ENCODE results near the gene CHIT1. TPM values are rescaled to one million over a fixed set of nuclear protein-coding genes. Genes with fewer than 3 reads are reported as not detected.

CHIT1 gene
- total RNA-seq, result under 1 TPM; 0.41 to 0.94 TPM

DNA sequence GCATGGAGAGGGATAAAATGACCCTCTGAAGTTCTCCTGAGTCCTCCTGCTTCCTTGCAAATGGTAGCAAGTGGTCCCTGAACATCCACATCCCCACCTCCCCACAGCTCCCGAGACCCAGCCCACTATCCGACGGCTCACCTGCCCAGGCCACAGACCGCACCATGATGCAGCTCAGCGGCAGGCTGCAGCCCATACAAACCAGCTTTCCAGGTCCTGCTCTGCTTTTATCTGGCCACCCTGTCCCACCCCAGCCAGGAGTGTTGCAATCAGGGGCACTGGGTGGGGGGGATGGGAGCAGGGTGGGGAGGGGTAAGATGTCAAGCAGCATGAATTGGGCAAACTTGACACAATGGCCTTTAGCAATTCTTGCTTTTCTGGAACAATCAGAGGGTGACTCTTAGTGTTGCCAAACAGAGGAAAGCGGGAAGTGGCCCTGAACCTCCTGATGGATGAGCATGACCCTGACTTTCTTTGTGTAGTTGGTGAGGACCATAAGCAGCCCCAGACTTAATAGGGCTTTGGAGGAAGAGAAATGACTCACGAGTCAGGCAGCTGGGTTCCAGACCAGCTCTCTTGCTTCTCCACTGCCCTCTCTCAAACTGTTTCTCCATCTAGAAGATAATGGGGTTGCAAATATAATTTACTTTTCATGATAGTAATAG is at the start of gene CHIT1:
Gene CHIT1 (minus strand): TSS at position 203 of the 665 bp plus-strand sequence. CDS start 37 bp downstream, at position 166.
- no peak within 1 kb of the TSS for H3K4me3 Mint-ChIP-seq
- peaks cover 33% of the 10 kb centered on the region for H3K27me3 Mint-ChIP-seq
- H3K27ac Mint-ChIP-seq, result no peak within 1 kb of the TSS
- DNase-seq, result no peak
- CTCF ChIA-PET, result interaction anchor here (1.6 kb wide), 1 partner anchor 13 kb away, joined by 4 read pairs; no protein-coding TSS in a partner anchor
- H3K9me3 Mint-ChIP-seq (ENCODE audit: low read depth), result no peaks in the 10 kb centered on the region
- H3K4me1 Mint-ChIP-seq, result no peaks in the 10 kb centered on the region
- peaks cover under 1% of the 10 kb centered on the region for H3K36me3 Mint-ChIP-seq
- no peak for ATAC-seq

DNA sequence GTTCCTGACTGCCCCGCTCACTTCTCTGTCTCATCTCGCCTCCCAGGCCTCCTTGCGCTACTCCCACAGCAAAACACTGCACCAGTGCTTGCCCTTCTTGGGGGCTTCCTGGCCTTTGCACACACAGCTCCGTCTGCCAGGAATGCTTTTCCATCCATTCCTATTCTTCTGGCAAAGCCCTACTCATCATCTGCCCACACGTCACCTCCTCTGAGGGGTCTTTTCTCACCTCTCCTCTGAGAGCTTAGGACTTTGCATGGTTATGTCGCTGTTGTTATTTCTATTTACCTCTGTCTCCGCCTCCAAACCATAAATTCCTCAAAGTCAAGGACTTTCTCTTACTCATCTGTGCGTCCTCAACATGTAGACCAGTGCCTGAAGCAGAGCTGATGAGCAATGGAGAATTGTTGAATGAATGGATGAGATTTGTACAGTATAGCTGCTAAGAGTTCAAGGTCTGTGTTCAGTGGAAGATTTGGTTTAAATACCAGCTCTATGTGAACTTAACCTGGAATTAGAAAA is 49.5 kb upstream of the CHIT1 start:
- Mint-ChIP-seq H3K27ac (peak overlapping the region; percentile 58), H3K4me3 (no peak overlapping the region), H3K9me3 (ENCODE audit: low read depth) (no peaks in the 10 kb centered on the region), H3K27me3 (no peaks in the 10 kb centered on the region), H3K36me3 (no peaks in the 10 kb centered on the region), H3K4me1 (peaks cover 53% of the 10 kb centered on the region)
- CTCF ChIA-PET, result interaction anchor here (0.6 to 21.9 kb wide), 6 partner anchors 9 to 61 kb away, joined by 3 to 806 read pairs (median 76); partner anchors contain the start of gene BTG2
- ATAC-seq (no peak), DNase-seq (no peak)

- H3K27ac Mint-ChIP-seq, result peak overlapping the region; percentile 82
- DNase-seq (no peak), ATAC-seq (peak; percentile 41)
- H3K4me3 Mint-ChIP-seq, result no peak overlapping the region
- no peaks in the 10 kb centered on the region for H3K9me3 Mint-ChIP-seq (ENCODE audit: low read depth)
- H3K27me3 Mint-ChIP-seq, result no peaks in the 10 kb centered on the region
- CTCF ChIA-PET, result interaction anchor here (1.4 to 21.9 kb wide), 6 partner anchors 10 to 62 kb away, joined by 4 to 806 read pairs (median 76); partner anchors contain the start of gene BTG2
- H3K36me3 Mint-ChIP-seq, result no peaks in the 10 kb centered on the region
- H3K4me1 Mint-ChIP-seq, result peaks cover 59% of the 10 kb centered on the region
Observed at GRCh38 chr1:203278082-203278884, 48.8 kb upstream of the CHIT1 start.

DNA sequence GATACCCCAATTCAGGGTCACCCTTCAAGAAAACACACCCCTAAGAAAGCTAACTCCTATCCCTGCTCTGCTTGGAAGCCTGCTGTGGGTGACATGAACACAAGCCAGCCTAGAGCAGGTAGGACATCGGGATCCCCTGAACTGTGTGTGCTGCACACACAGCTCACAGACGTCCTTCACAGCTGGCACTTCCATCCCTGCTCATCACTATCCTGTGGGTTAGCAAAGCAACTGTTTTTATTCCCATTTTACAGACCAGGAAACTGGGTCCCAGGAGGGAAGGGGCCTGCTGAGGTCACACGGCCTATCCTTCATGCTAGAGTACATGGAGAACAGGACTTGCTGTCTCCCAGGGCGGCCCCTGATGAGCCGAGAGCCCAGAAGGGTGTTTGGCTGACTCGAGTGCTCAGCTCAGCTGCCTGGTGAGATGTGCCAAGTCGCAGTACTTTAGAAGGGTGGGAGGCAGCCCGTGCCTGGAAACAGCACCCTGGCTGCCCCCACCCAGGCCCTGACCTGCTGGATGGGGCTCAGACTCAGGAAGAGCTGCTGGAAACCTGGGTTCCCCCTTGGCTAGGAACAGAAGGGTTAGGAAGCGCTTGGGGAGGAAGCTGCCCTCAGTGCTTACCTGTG is 47.6 kb upstream of the CHIT1 start:
- Mint-ChIP-seq H3K4me1 (peaks cover 64% of the 10 kb centered on the region), H3K4me3 (no peak overlapping the region), H3K9me3 (ENCODE audit: low read depth) (no peaks in the 10 kb centered on the region), H3K27ac (peak overlapping the region; percentile 82), H3K36me3 (no peaks in the 10 kb centered on the region), H3K27me3 (no peaks in the 10 kb centered on the region)
- CTCF ChIA-PET, result interaction anchor here (0.7 to 21.9 kb wide), 9 partner anchors 9 to 211 kb away, joined by 3 to 806 read pairs (median 64); partner anchors contain the start of gene BTG2
- no peak for DNase-seq
- no peak for ATAC-seq

GRCh38 chr1:203276408-203276807 is 46.9 kb upstream of the CHIT1 start:
- H3K4me1 Mint-ChIP-seq, result peaks cover 66% of the 10 kb centered on the region
- no peak overlapping the region for H3K4me3 Mint-ChIP-seq
- no peaks in the 10 kb centered on the region for H3K27me3 Mint-ChIP-seq
- no peaks in the 10 kb centered on the region for H3K36me3 Mint-ChIP-seq
- no peak overlapping the region for H3K27ac Mint-ChIP-seq
- ATAC-seq (no peak), DNase-seq (no peak)
- CTCF ChIA-PET, result interaction anchor here (0.7 to 21.9 kb wide), 9 partner anchors 8 to 212 kb away, joined by 3 to 806 read pairs (median 64); partner anchors contain the start of gene BTG2
- no peaks in the 10 kb centered on the region for H3K9me3 Mint-ChIP-seq (ENCODE audit: low read depth)

- Mint-ChIP-seq H3K27ac (no peak overlapping the region), H3K36me3 (no peaks in the 10 kb centered on the region), H3K4me1 (peaks cover 71% of the 10 kb centered on the region), H3K4me3 (no peak overlapping the region), H3K27me3 (no peaks in the 10 kb centered on the region), H3K9me3 (ENCODE audit: low read depth) (no peaks in the 10 kb centered on the region)
- CTCF ChIA-PET, result interaction anchor here (1.2 to 21.9 kb wide), 8 partner anchors 7 to 65 kb away, joined by 3 to 806 read pairs (median 66); partner anchors contain the start of gene BTG2
- DNase-seq, result no peak
- no peak for ATAC-seq
Observed at GRCh38 chr1:203275656-203276272, 46.3 kb upstream of the CHIT1 start.

DNA sequence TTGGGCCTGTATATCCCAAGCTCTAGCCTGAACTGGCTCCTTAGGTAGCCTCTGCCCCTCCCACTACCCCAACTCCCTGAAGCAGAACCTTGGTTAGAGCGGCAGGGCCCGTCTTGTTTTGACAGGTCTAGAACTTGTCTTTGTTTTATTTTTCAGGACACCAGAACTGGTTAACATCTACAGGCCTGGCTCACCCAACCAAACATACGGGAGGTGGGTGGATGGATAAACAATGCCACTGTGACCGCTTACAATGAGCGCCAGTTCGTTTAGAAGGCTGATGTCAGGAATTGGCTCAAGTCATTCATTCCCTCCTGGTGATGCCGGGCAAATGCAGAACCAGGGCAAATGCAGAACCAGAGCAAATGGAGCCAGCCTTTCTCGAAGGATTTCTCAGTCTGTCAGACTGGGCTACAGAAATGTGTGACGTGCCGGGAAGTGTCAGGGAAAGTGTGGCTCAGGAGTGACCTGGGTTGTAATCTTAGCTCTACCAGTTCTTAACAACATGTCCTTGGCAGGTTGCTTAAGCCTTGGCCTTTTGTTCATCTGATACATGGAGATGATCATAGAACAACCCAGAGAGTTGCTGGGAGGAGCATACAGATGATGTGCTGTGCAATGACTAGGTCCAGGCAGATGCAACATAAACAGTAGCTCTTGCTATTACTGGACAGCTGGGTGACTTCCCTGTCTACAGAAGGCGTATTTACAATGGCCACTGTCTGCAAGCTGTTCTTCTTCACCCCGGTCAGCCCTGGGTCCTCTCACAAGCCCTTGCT is 45.3 kb upstream of the CHIT1 start:
- Mint-ChIP-seq H3K27ac (peak overlapping the region; percentile 68), H3K36me3 (no peaks in the 10 kb centered on the region), H3K9me3 (ENCODE audit: low read depth) (no peaks in the 10 kb centered on the region), H3K4me3 (no peak overlapping the region), H3K4me1 (peaks cover 73% of the 10 kb centered on the region), H3K27me3 (no peaks in the 10 kb centered on the region)
- CTCF ChIA-PET, result interaction anchor here (1.5 to 21.9 kb wide), 8 partner anchors 13 to 213 kb away, joined by 4 to 806 read pairs (median 36); partner anchors contain the start of gene BTG2
- no peak for DNase-seq
- ATAC-seq, result no peak

- Mint-ChIP-seq H3K4me1 (peaks cover 71% of the 10 kb centered on the region), H3K4me3 (peak overlapping the region; percentile 53), H3K9me3 (ENCODE audit: low read depth) (no peaks in the 10 kb centered on the region), H3K27ac (peak overlapping the region; percentile 77), H3K27me3 (no peaks in the 10 kb centered on the region), H3K36me3 (no peaks in the 10 kb centered on the region)
- DNase-seq (no peak), ATAC-seq (no peak)
- CTCF ChIA-PET, result interaction anchor here (0.5 to 21.9 kb wide), 9 partner anchors 14 to 214 kb away, joined by 3 to 806 read pairs (median 5); partner anchors contain the start of gene BTG2
Observed at GRCh38 chr1:203273869-203274602, 44.6 kb upstream of the CHIT1 start.

DNA sequence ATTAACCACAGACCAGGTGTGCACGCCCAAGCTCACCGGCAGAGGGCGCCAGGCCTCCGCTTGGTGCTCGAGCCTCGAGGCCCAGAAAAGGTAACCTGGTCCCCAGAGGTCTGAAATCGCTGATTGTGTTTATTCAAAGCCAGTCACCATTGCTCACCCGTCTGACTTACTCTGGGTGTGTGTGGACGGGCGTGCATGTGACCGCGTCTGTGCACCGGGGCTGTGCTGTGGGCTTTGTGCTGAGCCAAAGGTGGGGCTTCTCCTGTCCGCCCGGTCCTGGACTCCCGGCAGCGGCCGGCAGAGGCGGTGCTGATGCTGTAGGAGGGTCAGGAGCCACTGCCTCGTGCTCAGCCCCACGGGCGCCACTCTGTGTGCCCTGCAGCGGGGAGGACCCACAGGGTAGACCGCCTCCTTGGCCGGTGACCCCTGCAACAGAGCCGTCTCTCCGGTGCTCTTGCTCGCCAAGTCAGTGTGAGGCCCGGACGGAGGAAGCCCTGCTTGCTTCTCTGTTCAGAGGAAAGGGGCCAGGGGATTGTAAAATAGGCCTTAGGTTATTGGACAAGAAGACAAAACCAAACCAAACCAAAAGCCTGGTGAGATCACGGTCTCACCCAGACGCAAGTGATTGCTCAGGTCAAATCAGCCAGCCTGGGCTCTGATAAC is 43.9 kb upstream of the CHIT1 start:
- CTCF ChIA-PET, result interaction anchor here (0.6 to 21.9 kb wide), 20 partner anchors 8 to 231 kb away, joined by 3 to 806 read pairs (median 7); partner anchors contain the start of genes BTG2 and OPTC
- peak; percentile 93 for DNase-seq
- peak overlapping the region; percentile 53 for H3K4me3 Mint-ChIP-seq
- peak; percentile 83 for ATAC-seq
- peak overlapping the region; percentile 77 for H3K27ac Mint-ChIP-seq
- no peaks in the 10 kb centered on the region for H3K27me3 Mint-ChIP-seq
- H3K9me3 Mint-ChIP-seq (ENCODE audit: low read depth), result no peaks in the 10 kb centered on the region
- H3K36me3 Mint-ChIP-seq, result no peaks in the 10 kb centered on the region
- peaks cover 64% of the 10 kb centered on the region for H3K4me1 Mint-ChIP-seq

- H3K27ac Mint-ChIP-seq, result no peak overlapping the region
- H3K4me3 Mint-ChIP-seq, result peak overlapping the region; percentile 53
- ATAC-seq (no peak), DNase-seq (no peak)
- no peaks in the 10 kb centered on the region for H3K9me3 Mint-ChIP-seq (ENCODE audit: low read depth)
- no peaks in the 10 kb centered on the region for H3K36me3 Mint-ChIP-seq
- peaks cover 61% of the 10 kb centered on the region for H3K4me1 Mint-ChIP-seq
- H3K27me3 Mint-ChIP-seq, result no peaks in the 10 kb centered on the region
- CTCF ChIA-PET, result interaction anchor here (0.5 to 21.9 kb wide), 17 partner anchors 8 to 519 kb away, joined by 3 to 806 read pairs (median 7); partner anchors contain the start of genes BTG2 and OPTC
Observed at GRCh38 chr1:203272633-203273205, 43.2 kb upstream of the CHIT1 start.

Data from activated CD8-positive, alpha-beta memory T cell treated with anti-CD3 and anti-CD28 coated beads, Interleukin-2, amount 10 ng/mL, durations not matched to agents 7 days and 5 days (primary cell).